AG04450 (cell line): ENCODE measurements around the gene OMD. TPM values are rescaled to one million over a fixed set of nuclear protein-coding genes. Genes with fewer than 3 reads are reported as not detected.

ENCODE experiments used
- CTCF ChIA-PET: fragments of 300-600, 350-600 bp; formaldehyde crosslinking; extraction: SDS; loops from one replicate; lab custom pipeline; 2022; ENCODE audit warnings: antibody characterized with exemption, inconsistent platforms; lab: Charles Lee
- POLR2A ChIA-PET: fragments of 350-600 bp; formaldehyde crosslinking; extraction: SDS; loops from one replicate; lab custom pipeline; 2021; ENCODE audit warnings: antibody characterized with exemption, inconsistent platforms; lab: Yijun Ruan, JAX
- DNase-seq: peaks from one replicate; pipeline ENCODE4 v3.0.0-alpha.2; 2011; ENCODE audit warnings: low read depth, low spot score
- H3K27ac ChIP-seq: one replicate; pipeline ENCODE4 v1.5.1; 2012; ENCODE audit warnings: low read depth, low read length, control low read depth
- H3K27me3 ChIP-seq: one replicate; pipeline ENCODE4 v1.6.0; 2012; ENCODE audit warnings: low read length; ENCODE audit not compliant: control insufficient read depth, insufficient read depth
- H3K4me3 ChIP-seq: 2 replicates; pipeline ENCODE4 v1.5.1; 2011; ENCODE audit warnings: mild to moderate bottlenecking, low read depth, low read length, control low read depth
- H3K9me3 ChIP-seq: 2 replicates; pipeline ENCODE4 v1.5.1; 2012; ENCODE audit warnings: low read length; ENCODE audit not compliant: control insufficient read depth, insufficient read depth
- polyA plus RNA-seq: library from polyadenylated mRNA; depleted of rRNA; stranded (reverse); fragments of >200 nt; gene quantifications from 2 replicates; pipeline ENCODE4 v1.2.3, GENCODE V29; 2011
- TF ChIP-seq, protein P1 (sequence below): IDR thresholded peaks from 2 replicates; pipeline ENCODE4 v1.5.1; 2011; ENCODE audit warnings: low read depth, low read length, control low read depth, inconsistent platforms

The OMD gene
- polyA plus RNA-seq, 1 experiment: not detected

DNA sequence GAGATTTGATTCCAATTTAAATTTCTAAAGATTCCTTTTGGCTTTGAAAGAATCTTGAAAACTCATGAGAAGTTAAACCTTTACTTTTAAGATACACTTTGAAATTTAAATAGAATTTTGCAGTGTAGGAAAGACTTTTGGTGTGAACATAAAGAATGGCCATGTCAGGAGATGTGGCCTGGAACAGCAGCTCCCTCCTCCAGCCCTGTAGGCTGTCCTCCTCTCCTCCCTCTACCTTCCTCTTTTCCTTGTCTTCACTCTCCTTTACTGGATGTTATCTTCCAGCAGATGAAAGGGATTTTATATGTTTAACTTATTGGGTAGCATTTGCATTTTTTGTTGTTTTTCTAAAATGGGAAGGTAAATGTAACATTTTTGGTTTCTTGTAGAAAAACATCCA is 39.1 kb upstream of the OMD start:
- TF ChIP-seq, protein P1, sequence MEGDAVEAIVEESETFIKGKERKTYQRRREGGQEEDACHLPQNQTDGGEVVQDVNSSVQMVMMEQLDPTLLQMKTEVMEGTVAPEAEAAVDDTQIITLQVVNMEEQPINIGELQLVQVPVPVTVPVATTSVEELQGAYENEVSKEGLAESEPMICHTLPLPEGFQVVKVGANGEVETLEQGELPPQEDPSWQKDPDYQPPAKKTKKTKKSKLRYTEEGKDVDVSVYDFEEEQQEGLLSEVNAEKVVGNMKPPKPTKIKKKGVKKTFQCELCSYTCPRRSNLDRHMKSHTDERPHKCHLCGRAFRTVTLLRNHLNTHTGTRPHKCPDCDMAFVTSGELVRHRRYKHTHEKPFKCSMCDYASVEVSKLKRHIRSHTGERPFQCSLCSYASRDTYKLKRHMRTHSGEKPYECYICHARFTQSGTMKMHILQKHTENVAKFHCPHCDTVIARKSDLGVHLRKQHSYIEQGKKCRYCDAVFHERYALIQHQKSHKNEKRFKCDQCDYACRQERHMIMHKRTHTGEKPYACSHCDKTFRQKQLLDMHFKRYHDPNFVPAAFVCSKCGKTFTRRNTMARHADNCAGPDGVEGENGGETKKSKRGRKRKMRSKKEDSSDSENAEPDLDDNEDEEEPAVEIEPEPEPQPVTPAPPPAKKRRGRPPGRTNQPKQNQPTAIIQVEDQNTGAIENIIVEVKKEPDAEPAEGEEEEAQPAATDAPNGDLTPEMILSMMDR: no peak
- ChIA-PET CTCF (no interaction called here), POLR2A (interaction anchor here (1.0 to 1.1 kb wide), 2 partner anchors 43 to 138 kb away, joined by 3 to 4 read pairs; partner anchors contain the start of genes CENPP and NOL8)
- no peaks in the 10 kb centered on the region for H3K9me3 ChIP-seq
- no peak overlapping the region for H3K27ac ChIP-seq
- H3K27me3 ChIP-seq: no peaks in the 10 kb centered on the region
- no peak for DNase-seq
- H3K4me3 ChIP-seq: no peak overlapping the region

DNA sequence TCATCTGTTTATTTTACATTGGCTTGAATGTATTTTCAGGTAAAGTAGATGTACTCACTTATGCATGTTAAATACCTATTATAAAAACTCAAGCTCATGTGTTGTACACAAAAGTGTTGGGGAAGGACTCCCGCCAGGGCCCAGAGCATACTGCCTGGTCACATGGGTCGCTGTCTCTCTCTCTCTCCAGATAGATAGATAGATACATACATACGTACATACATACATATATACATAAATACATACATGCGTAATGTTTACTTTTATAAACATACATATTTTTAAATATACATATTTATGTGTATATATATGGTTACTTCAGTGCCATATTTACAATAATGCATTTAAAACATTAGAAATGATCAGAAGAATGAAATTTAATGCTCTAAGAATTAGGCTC is 33.3 kb upstream of the OMD start:
- no peaks in the 10 kb centered on the region for H3K27me3 ChIP-seq
- ChIA-PET CTCF (interaction anchor here (1.0 to 1.6 kb wide), 2 partner anchors 20 to 177 kb away, joined by 3 to 4 read pairs; no protein-coding TSS in a partner anchor), POLR2A (no interaction called here)
- no peak for DNase-seq
- H3K9me3 ChIP-seq: no peaks in the 10 kb centered on the region
- no peak overlapping the region for H3K27ac ChIP-seq
- no peak overlapping the region for H3K4me3 ChIP-seq
- TF ChIP-seq, protein P1: no peak

DNA sequence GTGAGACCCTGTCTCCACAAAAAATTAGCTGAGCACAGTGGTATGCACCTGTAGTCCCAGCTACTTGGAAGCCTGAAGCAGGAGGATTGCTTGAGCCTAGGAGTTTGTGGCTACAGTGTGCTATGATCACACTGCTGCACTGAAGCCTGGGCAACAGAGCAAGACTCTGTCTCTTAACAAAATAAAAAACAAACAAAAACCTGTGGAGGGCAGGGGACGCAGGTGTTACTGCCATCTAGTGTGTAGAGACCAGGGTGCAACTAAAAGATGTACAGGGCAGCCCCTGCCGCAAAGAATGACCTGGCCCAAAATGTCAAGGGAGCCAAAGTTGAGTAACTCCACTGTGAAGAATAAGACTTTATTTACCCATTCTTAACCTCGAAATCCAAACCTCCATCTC is 30.9 kb upstream of the OMD start:
- CTCF ChIA-PET: interaction anchor here (0.9 kb wide), 1 partner anchor 13 kb away, joined by 3 read pairs; no protein-coding TSS in a partner anchor
- TF ChIP-seq, protein P1: no peak
- POLR2A ChIA-PET: no interaction called here
- Histone ChIP-seq H3K9me3 (no peaks in the 10 kb centered on the region), H3K4me3 (no peak overlapping the region), H3K27ac (no peak overlapping the region), H3K27me3 (no peaks in the 10 kb centered on the region)
- DNase-seq: no peak

GRCh38 chr9:92446536-92446935 is 22.3 kb upstream of the OMD start:
- Histone ChIP-seq H3K4me3 (no peak overlapping the region), H3K27ac (no peak overlapping the region), H3K27me3 (no peaks in the 10 kb centered on the region), H3K9me3 (no peaks in the 10 kb centered on the region)
- no peak for DNase-seq
- ChIA-PET CTCF (interaction anchor here (0.5 to 2.5 kb wide), 6 partner anchors 16 to 312 kb away, joined by 3 to 10 read pairs (median 6); partner anchors contain the start of gene CENPP), POLR2A (interaction anchor here (0.6 kb wide), 1 partner anchor 121 kb away, joined by 3 read pairs; the partner anchor contains the start of gene CENPP)
- TF ChIP-seq, protein P1: no peak

DNA sequence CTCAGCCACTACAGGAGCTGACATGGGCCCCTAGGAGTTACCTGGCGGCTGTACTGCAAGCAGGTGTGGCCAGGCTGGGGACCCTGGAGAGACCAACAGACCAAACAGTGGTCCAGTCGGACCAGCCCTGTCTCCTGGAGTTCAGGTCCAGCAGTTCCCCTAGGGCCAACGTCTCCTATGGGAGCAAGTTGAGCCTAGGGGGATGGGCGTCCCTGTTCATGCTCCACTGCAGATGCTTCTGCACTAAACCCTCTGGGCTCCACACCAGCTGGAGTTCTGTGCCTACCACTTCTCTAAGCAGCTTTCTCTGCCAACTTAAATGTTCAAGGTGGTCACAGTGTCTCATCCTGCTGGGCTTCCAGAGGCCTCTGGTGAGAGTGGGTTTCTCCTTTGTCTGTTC is 20.6 kb upstream of the OMD start:
- Histone ChIP-seq H3K4me3 (no peak overlapping the region), H3K27ac (no peak overlapping the region), H3K27me3 (no peaks in the 10 kb centered on the region), H3K9me3 (no peaks in the 10 kb centered on the region)
- TF ChIP-seq, protein P1: no peak
- no peak for DNase-seq
- POLR2A ChIA-PET: interaction anchor here (0.6 kb wide), 1 partner anchor 11 kb away, joined by 3 read pairs; no protein-coding TSS in a partner anchor
- CTCF ChIA-PET: interaction anchor here (1.0 to 2.5 kb wide), 2 partner anchors 116 to 189 kb away, joined by 4 to 10 read pairs; no protein-coding TSS in a partner anchor
